ENCODE measurements around the gene NKAPD1. TPM values are rescaled to one million over a fixed set of nuclear protein-coding genes. Genes with fewer than 3 reads are reported as not detected.
A peak's percentile ranks its signal among the peaks of the same experiment; 100 is the strongest.

The NKAPD1 gene
- total and polyA plus RNA-seq, 2 donors (not counting 1 experiment from before 2014, with no cell fraction given) = 25.8 to 27.5 TPM

- Histone ChIP-seq H3K9me3 (ENCODE audit: control insufficient read depth, insufficient read depth, low read depth, low read length) (no peaks in the 10 kb centered on the region), H3K4me2 (ENCODE audit: extremely low read depth, insufficient read depth, low read length) (no peak overlapping the region), H3K36me3 (ENCODE audit: control insufficient read depth, insufficient read depth, low read length) (peaks cover 9% of the 10 kb centered on the region), H3K4me1 (ENCODE audit: control insufficient read depth, extremely low read depth, insufficient read depth, low read length) (no peaks in the 10 kb centered on the region), H3K27ac (ENCODE audit: insufficient read depth, low read length) (no peak overlapping the region), H3K27me3 (ENCODE audit: control insufficient read depth, insufficient read depth, low read length) (no peaks in the 10 kb centered on the region), H3K4me3 (replicated peaks in 1 of 4; ENCODE audit: control extremely low read depth in 1 of 4, insufficient read depth in 1 of 4, low read depth in 3 of 4, low read length in 4 of 4) (no peak overlapping the region), H4K20me1 (ENCODE audit: control insufficient read depth, extremely low read depth, insufficient read depth, low read length) (no peaks in the 10 kb centered on the region), H3K9ac (ENCODE audit: insufficient read depth, low read length) (no peak overlapping the region), H3K79me2 (ENCODE audit: control insufficient read depth, insufficient read depth, low read length) (no peaks in the 10 kb centered on the region), H2AFZ (ENCODE audit: low read length) (no peak overlapping the region)
- DNase-seq (ENCODE audit: low read depth in 2 of 2) = no peak
- TF ChIP-seq EZH2 (IDR thresholded peaks at IDR 0.05; ENCODE audit: low read length, missing control alignments) = no peak
- TF ChIP-seq CTCF (conservative IDR thresholded peaks at IDR 0.05 in 1 of 2, IDR thresholded peaks at IDR 0.05 in 1 of 2; ENCODE audit: low read depth in 1 of 2, low read length in 2 of 2) = no peak
Observed at GRCh38 chr11:112033902-112034301, 40.2 kb upstream of the NKAPD1 start.

- no peaks in the 10 kb centered on the region for H3K4me1 ChIP-seq (ENCODE audit: control insufficient read depth, extremely low read depth, insufficient read depth, low read length)
- no peak overlapping the region for H2AFZ ChIP-seq (ENCODE audit: low read length)
- peaks cover 7% of the 10 kb centered on the region for H3K36me3 ChIP-seq (ENCODE audit: control insufficient read depth, insufficient read depth, low read length)
- H3K27me3 ChIP-seq (ENCODE audit: control insufficient read depth, insufficient read depth, low read length) = no peaks in the 10 kb centered on the region
- DNase-seq (ENCODE audit: low read depth in 2 of 2) = no peak
- no peaks in the 10 kb centered on the region for H3K79me2 ChIP-seq (ENCODE audit: control insufficient read depth, insufficient read depth, low read length)
- H3K4me3 ChIP-seq (replicated peaks in 1 of 4; ENCODE audit: control extremely low read depth in 1 of 4, insufficient read depth in 1 of 4, low read depth in 3 of 4, low read length in 4 of 4) = no peak overlapping the region
- TF ChIP-seq CTCF (conservative IDR thresholded peaks at IDR 0.05 in 1 of 2, IDR thresholded peaks at IDR 0.05 in 1 of 2; ENCODE audit: low read depth in 1 of 2, low read length in 2 of 2) (no peak), EZH2 (IDR thresholded peaks at IDR 0.05; ENCODE audit: low read length, missing control alignments) (no peak)
- no peaks in the 10 kb centered on the region for H3K9me3 ChIP-seq (ENCODE audit: control insufficient read depth, insufficient read depth, low read depth, low read length)
- no peak overlapping the region for H3K4me2 ChIP-seq (ENCODE audit: extremely low read depth, insufficient read depth, low read length)
- H3K27ac ChIP-seq (ENCODE audit: insufficient read depth, low read length) = no peak overlapping the region
- no peak overlapping the region for H3K9ac ChIP-seq (ENCODE audit: insufficient read depth, low read length)
- no peaks in the 10 kb centered on the region for H4K20me1 ChIP-seq (ENCODE audit: control insufficient read depth, extremely low read depth, insufficient read depth, low read length)
Observed at GRCh38 chr11:112037527-112037926, 36.6 kb upstream of the NKAPD1 start.

- Histone ChIP-seq H3K79me2 (ENCODE audit: control insufficient read depth, insufficient read depth, low read length) (no peaks in the 10 kb centered on the region), H3K27ac (ENCODE audit: insufficient read depth, low read length) (no peak overlapping the region), H3K4me2 (ENCODE audit: extremely low read depth, insufficient read depth, low read length) (no peak overlapping the region), H3K36me3 (ENCODE audit: control insufficient read depth, insufficient read depth, low read length) (peaks cover 9% of the 10 kb centered on the region), H2AFZ (ENCODE audit: low read length) (no peak overlapping the region), H3K9me3 (ENCODE audit: control insufficient read depth, insufficient read depth, low read depth, low read length) (no peaks in the 10 kb centered on the region), H3K4me1 (ENCODE audit: control insufficient read depth, extremely low read depth, insufficient read depth, low read length) (no peaks in the 10 kb centered on the region), H3K4me3 (replicated peaks in 1 of 4; ENCODE audit: control extremely low read depth in 1 of 4, insufficient read depth in 1 of 4, low read depth in 3 of 4, low read length in 4 of 4) (no peak overlapping the region), H4K20me1 (ENCODE audit: control insufficient read depth, extremely low read depth, insufficient read depth, low read length) (no peaks in the 10 kb centered on the region), H3K27me3 (ENCODE audit: control insufficient read depth, insufficient read depth, low read length) (no peaks in the 10 kb centered on the region), H3K9ac (ENCODE audit: insufficient read depth, low read length) (no peak overlapping the region)
- DNase-seq (ENCODE audit: low read depth in 2 of 2) = peak; percentile 12 to 82
- TF ChIP-seq EZH2 (IDR thresholded peaks at IDR 0.05; ENCODE audit: low read length, missing control alignments) = no peak
- TF ChIP-seq CTCF (conservative IDR thresholded peaks at IDR 0.05 in 1 of 2, IDR thresholded peaks at IDR 0.05 in 1 of 2; ENCODE audit: low read depth in 1 of 2, low read length in 2 of 2) = no peak
Observed at GRCh38 chr11:112042161-112042960, 31.7 kb upstream of the NKAPD1 start.

All from fibroblast of lung (primary cell).